Mesenchymal stem cell (in vitro differentiated cells and primary cell): ENCODE measurements around the gene VEZT.
A peak's percentile ranks its signal among the peaks of the same experiment; 100 is the strongest.
"Not testable (repeated sequence)": the region's sequence is repeated elsewhere in the genome, so short reads cannot be mapped to it uniquely, and the experiment has no call there.

Experiments
- DNase-seq: peaks from one replicate; pipeline ENCODE4 v3.0.0-alpha.2; 2013
- H2AFZ ChIP-seq: one replicate; pipeline ENCODE4 v1.6.1; 2013; ENCODE audit warnings: low read depth, mild to moderate bottlenecking, control low read depth, inconsistent platforms, low read length, moderate library complexity
- H2AK5ac ChIP-seq: 2 replicates; pipeline ENCODE4 v1.6.1; 2013; ENCODE audit warnings: low read length, moderate library complexity, mild to moderate bottlenecking, inconsistent platforms; ENCODE audit not compliant: severe bottlenecking
- H2BK120ac ChIP-seq: one replicate; pipeline ENCODE4 v1.6.1; 2013; ENCODE audit warnings: low read depth, mild to moderate bottlenecking, inconsistent platforms, low read length, moderate library complexity
- H2BK12ac ChIP-seq, 2 experiments: one replicate each; pipeline ENCODE4 v1.6.1; 2013; ENCODE audit warnings: inconsistent platforms in 2 of 2, low read length in 2 of 2, mild to moderate bottlenecking in 2 of 2, moderate library complexity in 2 of 2, control low read depth in 1 of 2
- H2BK15ac ChIP-seq: one replicate; pipeline ENCODE4 v1.6.1; 2013; ENCODE audit warnings: mild to moderate bottlenecking, low read depth, inconsistent platforms; ENCODE audit not compliant: poor library complexity, severe bottlenecking
- H2BK5ac ChIP-seq: 2 replicates; pipeline ENCODE4 v1.6.1; 2013; ENCODE audit warnings: low read depth, mild to moderate bottlenecking, low read length, control low read depth, inconsistent platforms; ENCODE audit not compliant: poor library complexity, severe bottlenecking
- H3K14ac ChIP-seq, 2 experiments: one replicate each; pipeline ENCODE4 v1.6.1; 2013; ENCODE audit warnings: inconsistent platforms in 2 of 2, low read length in 2 of 2, control low read depth in 1 of 2, mild to moderate bottlenecking in 1 of 2, moderate library complexity in 1 of 2
- H3K18ac ChIP-seq, 2 experiments: one replicate each; pipeline ENCODE4 v1.6.1; 2013; ENCODE audit warnings: inconsistent platforms in 2 of 2, low read length in 2 of 2, control low read depth in 1 of 2, low read depth in 1 of 2, mild to moderate bottlenecking in 1 of 2
- H3K23ac ChIP-seq, 2 experiments: one replicate each; pipeline ENCODE4 v1.6.1; 2013; ENCODE audit warnings: inconsistent platforms in 2 of 2, low read length in 2 of 2, mild to moderate bottlenecking in 2 of 2, moderate library complexity in 2 of 2, control low read depth in 1 of 2
- H3K27ac ChIP-seq: 2 replicates; pipeline ENCODE4 v1.5.1; 2013; ENCODE audit warnings: mild to moderate bottlenecking, moderate library complexity, low read length, control low read depth, inconsistent platforms; ENCODE audit not compliant: poor library complexity, severe bottlenecking
- H3K27me3 ChIP-seq, 2 experiments: 2 replicates each; pipeline versions ENCODE4 v1.6.1 to v1.7.0; 2013; ENCODE audit warnings: low read length in 2 of 2, mild to moderate bottlenecking in 2 of 2, moderate library complexity in 2 of 2, control low read depth in 1 of 2, inconsistent platforms in 1 of 2; ENCODE audit not compliant: control insufficient read depth in 1 of 2, insufficient read depth in 1 of 2
- H3K36me3 ChIP-seq, 2 experiments: 2 replicates each; pipeline versions ENCODE4 v1.6.1 to v1.7.0; 2013; ENCODE audit warnings: low read length in 2 of 2, control low read depth in 1 of 2, inconsistent platforms in 1 of 2, low read depth in 1 of 2, mild to moderate bottlenecking in 1 of 2; ENCODE audit not compliant: insufficient read depth in 2 of 2, control insufficient read depth in 1 of 2
- H3K4ac ChIP-seq, 2 experiments: one replicate each; pipeline ENCODE4 v1.6.1; 2013; ENCODE audit warnings: inconsistent platforms in 2 of 2, low read length in 2 of 2, mild to moderate bottlenecking in 2 of 2, moderate library complexity in 2 of 2, control low read depth in 1 of 2, low read depth in 1 of 2
- H3K4me1 ChIP-seq: 2 replicates; pipeline ENCODE4 v1.6.1; 2013; ENCODE audit warnings: low read depth, low read length, control low read depth; ENCODE audit not compliant: control insufficient read depth, insufficient read depth
- H3K4me2 ChIP-seq: 2 replicates; pipeline ENCODE4 v1.6.1; 2013; ENCODE audit warnings: low read length, mild to moderate bottlenecking, inconsistent platforms; ENCODE audit not compliant: poor library complexity, severe bottlenecking
- H3K4me3 ChIP-seq, 2 experiments: 2 replicates each; pipeline versions ENCODE4 v1.5.1 to v1.7.0; 2013; ENCODE audit warnings: low read length in 2 of 2, mild to moderate bottlenecking in 2 of 2, control low read depth in 1 of 2, low read depth in 1 of 2; ENCODE audit not compliant: insufficient read depth in 1 of 2
- H3K79me1 ChIP-seq: replicated peaks from 2 replicates; pipeline ENCODE4 v1.6.1; 2013; ENCODE audit warnings: mild to moderate bottlenecking, control low read depth, low read length, inconsistent platforms; ENCODE audit not compliant: poor library complexity, severe bottlenecking
- H3K9ac ChIP-seq: 2 replicates; pipeline ENCODE4 v1.7.0; 2013; ENCODE audit warnings: mild to moderate bottlenecking, low read length, moderate library complexity
- H3K9me3 ChIP-seq: 2 replicates; pipeline ENCODE4 v1.7.0; 2013; ENCODE audit warnings: mild to moderate bottlenecking, low read length; ENCODE audit not compliant: control insufficient read depth
- H4K8ac ChIP-seq: one replicate; pipeline ENCODE4 v1.6.1; 2013; ENCODE audit warnings: inconsistent platforms, mild to moderate bottlenecking, low read length, moderate library complexity
- H4K91ac ChIP-seq: one replicate; pipeline ENCODE4 v1.6.1; 2013; ENCODE audit warnings: mild to moderate bottlenecking, low read length, inconsistent platforms
- WGBS: methylation state at CpG from one replicate; pipeline ENCODE4 v1.1.7; 2013; ENCODE audit warnings: mixed read lengths; 5-methylcytosine and 5-hydroxymethylcytosine counted together

Gene VEZT

GRCh38 chr12:95229636-95230035 lies 12.0 kb downstream of the VEZT start:
- Histone ChIP-seq H3K4me2 (no peak overlapping the region), H3K9me3 (no peaks in the 10 kb centered on the region)

DNA sequence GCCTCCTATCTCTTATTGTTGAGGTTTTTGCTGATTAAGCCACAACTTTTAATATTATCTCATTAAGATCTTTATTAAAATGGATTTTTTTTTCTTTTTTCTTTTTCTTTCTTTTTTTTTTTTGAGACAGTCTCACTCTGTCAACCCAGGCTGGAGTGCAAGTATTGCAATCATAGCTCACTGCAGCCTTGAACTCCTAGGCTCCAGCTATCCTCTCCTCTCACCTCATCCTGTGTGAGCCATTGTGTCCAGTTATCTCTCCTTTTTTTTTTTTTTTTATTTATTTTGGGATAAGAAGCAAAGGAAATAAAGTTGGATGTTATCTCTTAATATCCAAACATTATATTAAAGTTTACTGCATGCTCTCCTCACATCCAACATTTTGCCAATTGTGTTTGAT lies 12.7 kb downstream of the VEZT start:
- H3K14ac ChIP-seq, result no peak overlapping the region
- peaks cover under 1 to 6% of the 10 kb centered on the region in 2 experiments for H3K36me3 ChIP-seq
- no peak for DNase-seq
- no peak overlapping the region for H3K18ac ChIP-seq
- H3K4me3 ChIP-seq, result no peak overlapping the region
- no peak overlapping the region for H4K8ac ChIP-seq
- no peaks in the 10 kb centered on the region for H3K27me3 ChIP-seq
- no peak overlapping the region for H3K4ac ChIP-seq
- H3K4me2 ChIP-seq, result no peak overlapping the region
- no peak overlapping the region for H4K91ac ChIP-seq
- H3K27ac ChIP-seq, result no peak overlapping the region
- peaks cover 1% of the 10 kb centered on the region for H3K79me1 ChIP-seq
- H3K4me1 ChIP-seq, result peaks cover 2% of the 10 kb centered on the region
- no peak overlapping the region for H2AK5ac ChIP-seq
- H2BK120ac ChIP-seq, result no peak overlapping the region
- no peak overlapping the region for H2BK5ac ChIP-seq
- no peak overlapping the region for H2AFZ ChIP-seq
- H3K9ac ChIP-seq, result no peak overlapping the region
- no peaks in the 10 kb centered on the region for H3K9me3 ChIP-seq
- H3K23ac ChIP-seq, result no peak overlapping the region
- no peak overlapping the region for H2BK15ac ChIP-seq
- H2BK12ac ChIP-seq, result no peak overlapping the region

More at GRCh38 chr12:95229636-95230035, 12.0 kb downstream of the VEZT start:
- H2AK5ac ChIP-seq, result no peak overlapping the region
- DNase-seq, result no peak
- no peak overlapping the region for H3K4me3 ChIP-seq
- H2BK5ac ChIP-seq, result no peak overlapping the region
- H3K36me3 ChIP-seq, result peaks cover 6 to 7% of the 10 kb centered on the region in 2 experiments
- H3K4me1 ChIP-seq, result peaks cover 3% of the 10 kb centered on the region
- no peaks in the 10 kb centered on the region for H3K27me3 ChIP-seq
- no peak overlapping the region for H3K4ac ChIP-seq
- H3K79me1 ChIP-seq, result peaks cover 4% of the 10 kb centered on the region
- H2AFZ ChIP-seq, result no peak overlapping the region
- no peak overlapping the region for H2BK12ac ChIP-seq
- H4K91ac ChIP-seq, result no peak overlapping the region
- H4K8ac ChIP-seq, result no peak overlapping the region
- no peak overlapping the region for H2BK120ac ChIP-seq
- H3K18ac ChIP-seq, result peak overlapping the region in 1 of 2 experiments; percentile 33
- H3K9ac ChIP-seq, result no peak overlapping the region
- H3K23ac ChIP-seq, result no peak overlapping the region
- H3K14ac ChIP-seq, result no peak overlapping the region
- WGBS, result 85% methylated on average over 7 of the region's 7 CpGs
- no peak overlapping the region for H2BK15ac ChIP-seq
- no peak overlapping the region for H3K27ac ChIP-seq

DNA sequence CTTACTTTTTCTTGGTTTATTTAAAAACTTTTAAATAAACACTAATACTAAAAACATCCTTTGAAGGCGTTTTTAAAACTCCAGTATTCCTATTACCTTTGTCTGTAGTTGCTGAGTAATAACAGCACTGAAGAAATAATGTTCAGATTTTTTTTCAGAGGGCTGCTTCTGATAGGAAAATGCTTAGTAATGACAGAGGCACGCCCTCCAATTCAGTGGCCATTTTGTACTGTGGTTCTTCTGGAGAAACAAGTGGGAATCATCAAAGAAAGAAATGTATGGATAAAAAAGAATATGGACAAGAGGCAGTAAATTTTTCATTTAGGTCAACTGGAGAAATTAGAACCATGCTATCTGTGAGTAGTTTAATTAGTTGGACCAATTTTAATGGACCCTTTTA lies 13.6 kb downstream of the VEZT start:
- H3K27ac ChIP-seq, result no peak overlapping the region
- DNase-seq, result peak; percentile 68
- H4K91ac ChIP-seq, result no peak overlapping the region
- peaks cover 2% of the 10 kb centered on the region for H3K4me1 ChIP-seq
- H3K27me3 ChIP-seq, result no peaks in the 10 kb centered on the region
- H2AK5ac ChIP-seq, result no peak overlapping the region
- peaks cover 0 to 1% of the 10 kb centered on the region in 2 experiments for H3K36me3 ChIP-seq
- no peak overlapping the region for H2BK15ac ChIP-seq
- H2AFZ ChIP-seq, result no peak overlapping the region
- H2BK12ac ChIP-seq, result no peak overlapping the region
- no peak overlapping the region for H3K14ac ChIP-seq
- no peak overlapping the region for H4K8ac ChIP-seq
- H3K4me2 ChIP-seq, result no peak overlapping the region
- H2BK120ac ChIP-seq, result no peak overlapping the region
- no peaks in the 10 kb centered on the region for H3K9me3 ChIP-seq
- H3K4ac ChIP-seq, result no peak overlapping the region
- H3K23ac ChIP-seq, result no peak overlapping the region
- peaks cover 1% of the 10 kb centered on the region for H3K79me1 ChIP-seq
- no peak overlapping the region for H2BK5ac ChIP-seq
- H3K4me3 ChIP-seq, result no peak overlapping the region
- no peak overlapping the region for H3K18ac ChIP-seq
- H3K9ac ChIP-seq, result no peak overlapping the region
- 80% methylated on average over 1 of the region's 2 CpGs for WGBS

DNA sequence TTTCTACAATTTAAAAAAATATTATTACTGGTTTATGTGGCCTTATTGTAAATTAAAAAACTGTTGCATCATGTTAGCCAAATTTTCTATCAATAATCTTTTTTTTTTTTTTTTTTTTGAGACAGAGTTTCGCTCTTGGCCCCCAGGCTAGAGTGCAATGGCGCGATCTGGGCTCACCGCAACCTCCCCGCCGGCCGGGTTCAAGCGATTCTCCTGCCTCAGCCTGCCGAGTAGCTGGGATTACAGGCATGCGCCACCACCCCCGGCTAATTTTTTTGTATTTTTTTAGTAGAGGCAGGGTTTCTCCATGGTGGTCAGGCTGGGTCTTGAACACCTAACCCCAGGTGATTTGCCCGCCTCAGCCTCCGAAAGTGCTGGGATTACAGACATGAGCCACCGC lies 16.6 kb downstream of the VEZT start:
- H3K9me3 ChIP-seq, H2AFZ ChIP-seq, H3K4me2 ChIP-seq, H3K23ac ChIP-seq, H4K8ac ChIP-seq, H2AK5ac ChIP-seq, DNase-seq, H3K79me1 ChIP-seq, H3K27me3 ChIP-seq, H3K36me3 ChIP-seq, H2BK15ac ChIP-seq, H3K4me3 ChIP-seq, H3K14ac ChIP-seq, H3K9ac ChIP-seq, H3K18ac ChIP-seq, H3K27ac ChIP-seq, H3K4ac ChIP-seq, H2BK120ac ChIP-seq, H4K91ac ChIP-seq, H2BK5ac ChIP-seq, H2BK12ac ChIP-seq, H3K4me1 ChIP-seq: not testable (repeated sequence)
- WGBS, result 99% methylated on average over 13 of the region's 14 CpGs
